ENCODE data around the gene SYCP1. TPM values are rescaled to one million over a fixed set of nuclear protein-coding genes. Genes with fewer than 3 reads are reported as not detected.

Gene SYCP1, protein sequence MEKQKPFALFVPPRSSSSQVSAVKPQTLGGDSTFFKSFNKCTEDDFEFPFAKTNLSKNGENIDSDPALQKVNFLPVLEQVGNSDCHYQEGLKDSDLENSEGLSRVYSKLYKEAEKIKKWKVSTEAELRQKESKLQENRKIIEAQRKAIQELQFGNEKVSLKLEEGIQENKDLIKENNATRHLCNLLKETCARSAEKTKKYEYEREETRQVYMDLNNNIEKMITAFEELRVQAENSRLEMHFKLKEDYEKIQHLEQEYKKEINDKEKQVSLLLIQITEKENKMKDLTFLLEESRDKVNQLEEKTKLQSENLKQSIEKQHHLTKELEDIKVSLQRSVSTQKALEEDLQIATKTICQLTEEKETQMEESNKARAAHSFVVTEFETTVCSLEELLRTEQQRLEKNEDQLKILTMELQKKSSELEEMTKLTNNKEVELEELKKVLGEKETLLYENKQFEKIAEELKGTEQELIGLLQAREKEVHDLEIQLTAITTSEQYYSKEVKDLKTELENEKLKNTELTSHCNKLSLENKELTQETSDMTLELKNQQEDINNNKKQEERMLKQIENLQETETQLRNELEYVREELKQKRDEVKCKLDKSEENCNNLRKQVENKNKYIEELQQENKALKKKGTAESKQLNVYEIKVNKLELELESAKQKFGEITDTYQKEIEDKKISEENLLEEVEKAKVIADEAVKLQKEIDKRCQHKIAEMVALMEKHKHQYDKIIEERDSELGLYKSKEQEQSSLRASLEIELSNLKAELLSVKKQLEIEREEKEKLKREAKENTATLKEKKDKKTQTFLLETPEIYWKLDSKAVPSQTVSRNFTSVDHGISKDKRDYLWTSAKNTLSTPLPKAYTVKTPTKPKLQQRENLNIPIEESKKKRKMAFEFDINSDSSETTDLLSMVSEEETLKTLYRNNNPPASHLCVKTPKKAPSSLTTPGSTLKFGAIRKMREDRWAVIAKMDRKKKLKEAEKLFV
- total RNA-seq (2022; extraction: Qiagen RNA extraction): not detected in 5 replicates

DNA sequence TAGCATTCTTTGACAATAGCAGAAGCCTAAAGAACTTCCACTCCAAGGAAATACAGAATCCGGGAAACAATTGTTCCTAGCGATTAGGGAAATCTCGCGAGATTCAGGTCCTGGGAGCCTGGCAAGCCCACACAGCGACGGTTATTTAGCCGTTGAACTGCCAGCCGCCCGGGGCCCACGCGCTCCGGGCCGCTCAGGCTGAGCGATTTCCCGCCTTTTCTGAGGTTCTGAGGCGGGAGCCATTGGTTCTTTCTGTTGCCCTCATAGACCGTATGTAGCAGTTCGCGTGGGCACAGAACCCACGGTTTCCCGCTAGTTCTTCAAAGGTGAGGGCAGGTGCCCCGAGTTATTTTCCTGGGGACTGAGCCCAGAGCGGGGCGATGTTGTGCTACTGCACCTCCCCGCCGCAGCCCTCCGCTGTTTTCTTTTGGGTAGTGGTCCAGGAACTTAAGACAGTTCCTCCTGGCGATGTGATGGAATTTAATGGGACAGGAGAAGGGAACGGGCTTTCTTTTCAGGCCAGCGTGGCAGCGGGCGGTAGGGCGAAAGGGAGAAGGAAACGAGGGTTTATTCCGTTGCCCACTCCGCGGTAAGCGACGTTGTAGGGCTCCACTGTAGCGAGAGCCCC, at the start of gene SYCP1:
Gene SYCP1 (plus strand): TSS at position 171 of the 628 bp plus-strand sequence. CDS start 602 bp downstream, outside the sequence.

DNA sequence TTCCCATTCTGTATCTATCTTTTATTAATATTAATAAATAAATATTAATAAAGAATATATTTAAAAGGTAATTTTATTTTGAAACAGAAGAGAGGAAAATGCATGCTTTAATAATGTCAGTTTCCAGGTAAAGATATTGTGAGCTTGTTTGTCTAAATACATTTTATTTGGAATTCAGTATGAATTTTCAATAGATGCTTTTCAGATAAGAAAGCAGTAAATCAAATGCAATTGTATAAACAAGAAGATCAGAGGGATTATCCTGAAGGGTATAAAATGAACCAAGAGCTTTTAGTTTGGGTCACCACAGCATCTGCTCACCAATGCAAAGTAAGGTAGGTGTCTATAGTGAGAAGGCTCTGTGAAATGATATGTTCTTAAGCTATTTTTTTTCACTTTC, 174.9 kb downstream of the SYCP1 start, which contains the start of gene TSHB:
Gene TSHB (plus strand): TSS at position 301 of the 400 bp plus-strand sequence. CDS start 3,537 bp downstream, outside the sequence.

Other genes with a start within 250 kb of the SYCP1 start
- 0.29 to 0.57 TPM (median 0.39 TPM) in 5 replicates for gene DENND2C, start 184.8 kb upstream of the SYCP1 start, total RNA-seq (2022; extraction: Qiagen RNA extraction)
- gene AMPD1, start 159.3 kb upstream of the SYCP1 start, total RNA-seq (2022; extraction: Qiagen RNA extraction): 0.07 TPM in 1 of 5 replicates, not detected in the others
- 26.1 to 36.0 TPM (median 28.1 TPM) in 5 replicates for gene NRAS, start 138.1 kb upstream of the SYCP1 start, total RNA-seq (2022; extraction: Qiagen RNA extraction)
- 115 to 168 TPM (median 125 TPM) in 5 replicates for gene CSDE1, start 96.9 kb upstream of the SYCP1 start, total RNA-seq (2022; extraction: Qiagen RNA extraction)
- gene SIKE1, start 74.2 kb upstream of the SYCP1 start, total RNA-seq (2022; extraction: Qiagen RNA extraction): 15.6 to 19.4 TPM (median 16.0 TPM) in 5 replicates
- not detected in 5 replicates for gene TSHB, start 175.0 kb downstream of the SYCP1 start, total RNA-seq (2022; extraction: Qiagen RNA extraction)
- 0.61 to 2.0 TPM (median 1.1 TPM) in 5 replicates for gene TSPAN2, start 234.6 kb downstream of the SYCP1 start, total RNA-seq (2022; extraction: Qiagen RNA extraction)